HS-5 (cell line): ENCODE measurements around the gene SF3A1.

Experiments used
- DNase-seq: peaks from one replicate; pipeline ENCODE4 v3.0.0-alpha.2; 2012; ENCODE audit warnings: low read depth

Gene SF3A1

DNA sequence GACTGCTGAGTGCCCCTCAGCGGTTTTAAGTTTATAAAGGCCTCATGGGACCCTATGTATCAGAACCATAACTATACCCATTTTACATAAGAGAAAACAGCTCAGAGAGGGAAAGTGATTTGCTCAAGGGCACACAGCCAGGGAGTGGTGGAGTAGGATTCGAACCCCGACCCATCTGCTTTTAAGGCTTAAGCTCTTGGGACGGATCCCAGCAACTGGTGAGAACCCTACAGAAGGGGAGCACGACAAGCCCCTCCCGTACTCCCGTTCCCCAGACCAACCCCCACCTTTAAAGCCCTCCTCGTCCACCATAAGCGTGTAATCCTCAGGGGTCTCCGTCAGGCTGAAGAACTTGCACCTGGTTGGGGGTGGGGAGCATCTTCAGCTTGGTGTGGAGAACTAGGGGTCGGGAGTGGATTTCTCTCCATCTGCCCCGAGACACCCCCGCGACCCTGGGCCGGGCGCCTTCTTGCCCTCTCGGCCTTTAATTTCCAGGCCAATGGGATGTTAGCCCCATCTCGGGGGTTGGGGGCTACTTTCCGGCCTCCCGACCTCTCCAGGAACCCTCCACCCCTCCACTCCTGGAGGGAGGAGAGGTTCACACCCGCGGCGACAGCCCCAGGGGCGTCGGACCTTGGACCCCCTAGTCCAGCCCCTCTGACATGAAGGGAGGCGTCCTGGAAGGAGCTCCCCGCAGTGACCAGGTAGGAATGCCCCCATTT, 68.1 kb downstream of the SF3A1 start:
- no peak for DNase-seq

DNA sequence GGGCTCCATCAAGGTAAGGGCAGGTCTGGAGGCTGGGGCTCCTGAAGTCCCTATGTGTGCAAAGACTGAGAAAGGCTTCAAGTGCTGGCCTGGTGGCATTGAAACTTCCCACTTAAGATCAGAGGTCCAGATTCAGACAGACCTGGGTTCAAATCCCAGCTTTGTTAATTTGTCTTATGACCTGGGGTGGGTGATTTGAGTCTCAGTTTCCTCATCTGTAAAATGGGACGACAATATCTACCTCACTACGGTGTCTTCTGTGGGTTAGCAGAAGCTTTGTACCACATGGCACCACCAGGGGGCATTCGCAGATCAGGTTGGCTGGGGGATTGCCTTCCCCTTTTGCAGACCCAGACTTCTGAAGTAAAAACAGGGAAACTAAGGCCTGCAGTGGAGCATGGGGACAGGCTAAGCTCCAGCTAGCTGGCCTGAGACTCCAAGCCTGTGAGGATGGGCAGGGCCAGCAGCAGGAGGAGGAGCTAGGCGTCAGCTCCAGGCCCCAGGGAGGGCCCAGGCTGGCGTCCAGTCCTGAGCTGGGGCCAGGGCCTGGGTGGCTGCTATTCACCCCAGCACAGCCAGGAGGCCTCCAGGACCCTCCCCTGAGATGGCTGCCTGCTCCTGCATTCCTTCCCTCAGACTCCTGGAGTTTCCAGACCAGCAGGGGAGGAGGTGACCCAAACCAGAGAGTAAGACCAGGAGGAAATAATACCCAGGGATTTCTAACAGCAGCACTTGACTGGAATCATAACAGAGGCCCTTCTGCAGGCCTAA, 68.9 kb downstream of the SF3A1 start:
- DNase-seq, result peak; percentile 60

DNA sequence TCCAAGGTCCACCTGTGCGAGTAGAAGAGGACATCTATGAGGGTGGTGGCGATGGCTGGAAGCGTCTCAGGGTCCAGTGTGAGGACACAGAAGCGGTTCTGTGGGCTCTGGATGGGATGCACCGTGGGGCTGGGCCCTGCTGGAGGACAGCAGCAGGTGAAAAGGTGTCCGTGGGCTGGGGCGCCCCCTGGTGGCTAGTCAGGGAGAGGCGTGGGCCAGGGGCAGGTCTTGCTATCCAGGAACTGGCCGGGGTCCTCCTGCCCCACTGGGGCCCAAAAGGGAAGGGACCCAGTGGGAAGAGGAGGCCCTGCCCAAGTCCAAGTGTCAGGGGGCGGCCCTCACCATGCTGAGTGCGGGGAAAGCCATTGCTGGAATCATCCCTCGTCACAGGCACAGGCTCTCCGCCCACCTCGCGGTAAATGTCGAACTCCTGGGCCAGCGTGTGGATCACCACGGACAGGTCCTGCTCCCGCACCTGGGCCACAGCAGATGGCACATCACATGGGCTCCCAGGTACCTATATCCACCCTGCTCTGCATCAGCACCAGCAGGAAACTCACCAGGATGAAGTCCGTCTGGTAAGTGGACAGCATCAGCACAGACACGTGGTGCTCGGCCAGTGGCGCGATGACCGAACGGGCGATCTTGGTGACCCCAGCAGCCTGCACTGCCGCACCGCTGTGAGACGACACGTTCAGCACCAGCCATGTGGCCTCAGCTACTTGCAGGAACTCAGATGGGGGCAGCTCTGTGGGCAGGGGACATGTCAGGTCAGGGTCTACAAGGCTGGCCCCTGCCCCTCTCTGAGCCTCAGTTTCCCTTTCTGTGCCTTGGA, 69.7 kb downstream of the SF3A1 start:
- DNase-seq, result no peak

DNA sequence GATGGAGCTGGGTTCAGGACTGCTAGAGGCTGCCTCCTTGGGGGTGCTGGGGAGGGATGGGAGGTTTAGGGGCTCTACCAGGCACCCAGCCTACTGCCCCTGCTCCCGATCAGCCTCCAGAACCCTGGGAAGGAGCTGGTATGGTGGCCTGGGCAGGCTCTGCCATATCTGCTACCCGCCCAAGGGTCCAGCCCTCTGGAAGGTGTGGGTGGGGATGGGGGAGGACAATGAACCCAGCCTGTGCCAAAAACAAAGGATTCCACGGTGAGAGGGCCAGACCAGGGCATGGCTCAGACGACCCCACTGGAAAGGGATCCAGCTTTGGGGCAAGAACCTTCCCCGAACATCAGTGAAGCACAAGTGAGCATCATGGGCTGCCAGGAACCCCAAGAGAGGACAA, 70.4 kb downstream of the SF3A1 start:
- DNase-seq, result no peak

DNA sequence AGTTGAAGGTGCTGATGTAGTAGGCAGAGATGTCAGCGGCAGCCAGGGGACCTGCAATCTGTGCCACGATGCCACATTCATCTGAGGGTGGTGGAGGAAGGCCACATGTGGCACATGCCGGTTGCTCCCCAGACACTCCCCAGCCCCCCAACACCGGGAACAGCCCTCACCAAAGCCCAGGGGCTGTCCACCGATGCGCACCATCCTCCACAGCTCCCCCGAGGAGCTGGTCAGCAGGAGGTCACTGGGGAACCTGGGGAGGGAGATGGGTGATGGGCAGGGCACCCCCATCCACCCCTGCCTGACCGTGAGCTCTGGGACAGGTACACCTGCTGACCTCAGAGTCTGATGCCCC, 70.9 kb downstream of the SF3A1 start:
- DNase-seq, result no peak

DNA sequence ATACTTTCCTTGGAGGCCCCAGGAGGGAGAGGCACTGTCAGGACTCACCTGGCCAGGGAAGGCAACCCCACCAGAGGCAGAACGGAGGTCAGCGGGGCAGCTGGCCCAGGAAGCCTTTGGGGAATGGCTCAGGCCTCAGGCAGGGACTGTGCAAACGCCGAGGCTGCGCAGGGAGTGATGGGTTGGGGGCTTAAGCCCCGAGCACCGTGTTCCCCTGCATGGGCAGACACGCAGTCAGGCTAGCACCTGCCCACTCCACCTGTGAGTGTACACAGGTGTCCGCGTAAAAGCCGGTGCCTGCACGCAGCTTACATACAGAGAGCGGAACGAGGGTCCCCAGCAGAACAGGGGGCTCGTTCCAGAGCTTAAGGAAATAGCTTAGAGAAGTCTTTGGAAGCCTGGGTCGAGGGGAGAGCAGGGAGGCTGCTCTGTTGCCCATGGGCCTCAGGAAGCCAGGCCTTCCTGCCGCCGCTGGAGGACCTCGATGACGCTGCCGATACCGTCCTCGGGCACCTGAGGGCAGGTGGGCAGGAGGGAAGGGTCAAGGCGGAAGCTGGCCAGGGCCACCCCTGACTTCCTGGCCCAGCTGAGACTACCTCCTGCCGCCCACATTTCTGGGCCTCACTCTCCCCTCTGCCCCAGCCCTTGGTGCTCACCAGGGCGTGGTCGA, 71.4 kb downstream of the SF3A1 start:
- DNase-seq, result no peak

DNA sequence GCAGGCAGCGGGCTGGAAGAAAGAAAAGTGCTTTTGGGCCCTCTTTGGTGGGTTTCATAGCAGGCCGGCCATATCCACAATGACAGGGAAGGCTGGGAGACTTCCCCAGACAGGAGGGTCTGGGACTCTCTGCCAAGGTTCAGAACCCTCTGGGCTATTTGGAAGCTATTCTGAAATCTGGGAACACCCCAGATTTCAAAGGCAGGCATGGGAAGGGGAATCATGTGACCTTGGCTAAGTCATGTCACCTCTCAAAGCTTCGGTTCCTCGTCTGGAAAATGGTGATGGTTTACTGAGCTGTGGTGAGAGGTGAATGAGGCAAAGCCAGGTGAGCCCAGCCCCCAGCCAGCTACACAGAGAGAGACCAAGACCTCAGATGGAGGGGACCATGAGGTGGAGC, 72.0 kb downstream of the SF3A1 start:
- DNase-seq, result no peak

DNA sequence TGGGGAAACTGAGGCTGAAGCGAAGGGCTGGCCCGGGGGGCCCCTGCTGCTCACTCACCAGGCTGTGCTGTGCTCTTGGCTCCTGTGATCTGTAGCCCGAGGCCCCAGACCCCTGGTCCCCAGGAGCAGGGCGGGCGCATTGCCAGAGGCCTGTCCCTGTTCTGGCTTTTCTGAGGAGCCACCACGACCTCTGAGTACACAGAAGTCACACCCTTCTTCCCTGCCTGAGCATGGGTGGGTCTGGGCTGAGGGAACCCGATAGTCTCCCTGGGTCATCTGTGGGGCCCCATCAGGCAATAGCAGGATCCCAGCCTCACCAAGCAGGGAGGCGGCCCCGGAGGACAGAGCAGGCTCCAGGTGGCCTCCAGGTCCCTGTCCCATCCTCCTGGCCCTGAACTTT, 72.5 kb downstream of the SF3A1 start:
- no peak for DNase-seq

DNA sequence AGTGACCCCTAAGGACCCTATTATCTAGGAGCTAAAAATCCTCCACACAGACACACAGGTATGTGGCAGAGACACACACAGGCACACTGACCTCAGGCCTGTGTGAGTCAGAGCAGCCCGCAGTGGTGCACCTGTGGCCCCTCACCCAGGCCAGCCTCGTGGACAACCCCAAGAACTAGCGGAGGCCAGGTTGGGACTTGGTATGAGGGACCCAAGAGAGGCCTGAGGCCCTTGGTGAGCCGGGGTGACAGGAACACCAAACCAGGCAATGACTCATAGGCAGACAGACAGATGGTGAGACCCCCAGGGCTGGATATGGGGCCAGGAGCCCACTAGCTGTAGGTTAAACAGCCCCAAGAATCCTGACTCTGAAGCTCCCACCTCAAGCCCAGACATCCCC, 73.4 kb downstream of the SF3A1 start:
- DNase-seq, result no peak

DNA sequence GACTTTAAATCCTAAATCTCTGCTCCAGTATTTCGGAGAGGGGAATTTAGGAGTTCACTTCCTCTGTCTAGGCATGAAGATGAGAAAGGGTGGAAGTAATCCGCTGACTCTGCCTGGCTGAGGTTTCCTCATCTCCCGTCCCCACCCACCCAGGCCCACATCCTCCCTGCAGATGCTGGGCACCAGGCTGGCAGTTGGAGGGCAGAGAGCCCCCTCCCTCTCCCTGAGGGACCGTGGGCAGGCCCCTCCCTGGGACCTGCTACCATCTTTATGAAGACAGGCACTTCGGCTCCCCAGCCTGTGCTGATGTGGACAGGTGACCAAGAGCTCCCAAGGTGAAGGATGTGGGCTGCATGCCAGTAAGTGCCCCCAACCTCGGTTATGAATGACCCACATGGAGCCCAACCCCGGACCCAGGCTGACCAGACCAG, 74.1 kb downstream of the SF3A1 start:
- DNase-seq, result no peak
